ENCODE data around the gene TMEM18.

Gene TMEM18

DNA sequence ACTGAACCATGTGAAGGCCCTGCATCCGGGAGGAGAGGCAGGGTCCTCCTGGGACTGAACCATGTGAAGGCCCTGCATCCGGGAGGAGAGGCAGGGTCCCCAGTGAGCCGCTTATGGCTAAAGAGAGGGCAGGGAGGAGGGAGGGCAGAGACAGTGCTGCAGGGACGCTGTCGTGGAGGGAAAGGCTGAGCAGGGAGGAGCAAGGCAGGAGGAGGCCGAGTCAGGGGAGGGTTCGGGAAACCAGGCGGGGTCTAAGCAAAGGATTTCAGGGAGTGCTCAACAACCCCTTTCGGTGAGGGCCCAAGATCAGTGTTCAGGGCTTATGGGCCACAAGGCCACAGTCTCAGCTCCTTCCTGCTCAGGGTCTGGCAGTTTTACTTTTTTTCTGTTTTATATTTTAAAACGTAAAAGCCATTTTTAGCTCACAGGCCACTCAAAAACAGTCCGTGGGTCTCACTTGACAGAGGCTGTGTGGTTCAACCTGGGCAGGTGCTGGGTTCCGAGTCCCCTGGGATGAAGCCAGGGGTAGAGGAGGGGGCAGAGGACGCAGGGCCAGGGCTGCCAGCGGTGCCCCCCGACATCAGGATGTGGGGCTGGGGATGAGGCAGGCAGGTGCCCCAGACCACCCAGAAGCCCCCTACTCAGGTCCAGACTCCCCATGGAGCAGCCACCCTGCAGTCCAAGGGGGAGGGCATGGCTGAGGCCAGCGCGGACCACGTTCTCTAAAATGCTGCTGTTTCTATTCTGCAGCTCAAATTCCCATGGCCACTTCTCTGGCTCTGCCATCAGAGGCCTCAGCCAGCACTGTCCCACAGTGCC is 5.2 kb downstream of the TMEM18 start:
- DNase-seq: no peak

DNA sequence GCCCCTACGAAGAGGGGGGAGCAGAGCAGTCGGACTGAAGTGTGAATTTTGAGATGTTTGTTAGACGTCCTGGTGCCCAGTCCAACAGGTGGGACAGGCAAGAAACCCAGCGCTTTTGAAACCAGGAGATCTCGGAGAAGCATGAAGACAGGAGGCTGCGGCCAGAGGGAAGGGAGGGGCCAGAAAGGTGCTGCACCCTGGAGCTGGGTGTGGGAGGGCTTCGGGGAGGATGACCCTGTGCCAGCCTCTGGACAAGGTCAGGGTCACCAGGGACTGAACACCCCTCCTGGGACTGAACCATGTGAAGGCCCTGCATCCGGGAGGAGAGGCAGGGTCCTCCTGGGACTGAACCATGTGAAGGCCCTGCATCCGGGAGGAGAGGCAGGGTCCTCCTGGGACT is 6.1 kb downstream of the TMEM18 start:
- no peak for DNase-seq

DNA sequence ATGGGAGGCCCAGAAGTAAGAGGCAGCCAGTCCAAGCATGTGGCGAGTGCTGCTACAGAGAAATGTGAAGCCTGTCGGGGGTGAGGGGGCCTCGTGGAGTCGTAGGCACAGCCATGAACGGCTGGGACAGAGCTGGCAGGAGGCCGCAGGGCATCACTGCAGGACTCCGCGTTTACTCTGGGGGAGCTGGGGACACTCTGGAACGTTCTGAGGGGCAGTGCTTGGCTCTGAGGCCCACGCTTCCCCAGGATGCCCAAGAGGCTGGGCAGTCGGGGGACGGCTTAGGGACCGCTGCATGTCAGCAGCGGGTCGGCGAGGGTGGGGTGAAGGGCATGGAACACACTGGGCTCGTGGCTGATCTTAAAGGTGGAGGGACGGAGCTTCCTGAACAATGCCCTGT is 6.6 kb downstream of the TMEM18 start:
- no peak for DNase-seq

DNA sequence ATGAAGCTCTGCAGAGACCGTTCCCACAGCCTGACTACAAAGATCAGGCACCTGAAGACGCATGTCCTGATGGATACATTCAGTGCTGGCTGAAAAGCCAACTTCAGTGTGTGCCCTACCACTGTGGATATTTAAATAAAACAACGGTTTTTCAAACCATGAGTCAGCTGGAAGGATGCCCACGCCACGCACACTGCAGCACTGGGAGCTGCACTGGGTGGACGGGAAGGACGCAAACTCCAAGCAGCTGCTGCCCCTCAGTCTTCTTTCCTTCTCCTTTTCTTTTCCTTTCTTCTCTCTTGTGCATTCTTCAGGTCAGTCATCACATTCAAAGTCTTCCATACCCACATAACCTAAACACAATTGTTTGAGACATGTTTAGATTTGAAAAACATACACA is 7.9 kb downstream of the TMEM18 start:
- DNase-seq: no peak

DNA sequence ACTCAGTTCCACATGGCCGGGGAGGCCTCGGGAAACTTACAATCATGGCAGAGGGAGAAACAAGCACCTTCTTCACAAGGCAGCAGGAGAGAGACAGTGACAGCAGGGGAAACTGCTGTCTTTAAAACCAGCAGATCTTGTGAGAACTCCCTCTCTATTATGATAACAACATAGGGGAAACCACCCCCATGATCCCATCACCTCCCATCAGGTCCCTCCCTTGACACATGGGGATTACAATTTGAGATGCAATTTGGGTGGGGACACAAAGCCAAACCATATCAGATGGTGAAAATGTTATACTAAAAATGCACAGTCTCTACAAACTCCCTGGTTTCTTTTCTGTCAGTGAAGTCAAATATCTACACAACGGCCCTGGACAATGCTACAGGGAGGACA is 9.2 kb downstream of the TMEM18 start:
- no peak for DNase-seq

DNA sequence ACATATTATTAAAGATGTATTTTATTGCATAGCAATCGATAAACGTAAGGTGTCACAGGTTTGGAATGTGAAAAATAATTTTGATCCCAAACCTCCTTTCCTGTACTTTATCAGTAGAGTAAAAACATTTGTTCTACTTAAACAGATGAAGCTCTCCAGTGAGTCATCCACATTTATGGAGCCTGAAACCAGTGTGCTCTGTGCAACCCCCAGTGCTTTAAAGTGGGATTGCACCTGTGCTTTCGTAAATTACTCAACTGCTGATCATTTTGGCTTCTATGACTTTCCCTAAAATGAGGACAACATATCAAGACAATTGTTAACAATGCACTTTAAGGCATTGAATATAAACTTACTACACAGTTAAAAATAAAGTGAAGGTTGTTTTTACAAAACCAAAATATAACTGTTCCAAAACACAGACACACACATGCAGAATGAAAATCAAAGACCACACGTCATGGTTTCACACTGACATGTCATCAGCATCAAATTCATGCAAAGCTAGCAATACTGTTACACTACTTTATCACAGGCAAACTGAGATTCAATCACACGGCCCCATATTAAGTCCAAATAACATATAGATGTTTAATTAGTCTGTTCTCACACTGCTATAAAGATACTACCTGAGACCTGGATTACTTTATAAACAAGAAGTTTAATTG is 9.7 kb downstream of the TMEM18 start:
- DNase-seq: peak; percentile 34

DNA sequence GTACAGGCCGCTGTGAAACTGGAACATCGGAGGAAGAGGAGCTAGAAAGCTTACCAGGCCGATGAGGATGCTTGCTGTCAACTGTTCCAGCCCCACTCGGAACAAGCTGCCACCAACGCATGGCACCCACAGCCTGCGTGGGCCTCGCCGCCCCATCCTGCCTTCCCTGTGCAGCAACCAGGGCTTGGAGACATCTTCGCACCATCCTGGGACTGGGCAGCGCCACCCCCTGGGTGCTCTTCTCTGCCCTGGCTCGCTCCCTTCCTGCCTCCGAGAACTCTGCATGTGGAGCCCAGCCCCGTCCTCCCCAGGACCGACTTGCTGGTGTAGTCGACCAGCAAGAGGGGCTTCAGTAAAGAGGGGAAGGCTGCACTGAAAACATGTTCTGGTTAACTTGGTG is 10.8 kb downstream of the TMEM18 start:
- no peak for DNase-seq

DNA sequence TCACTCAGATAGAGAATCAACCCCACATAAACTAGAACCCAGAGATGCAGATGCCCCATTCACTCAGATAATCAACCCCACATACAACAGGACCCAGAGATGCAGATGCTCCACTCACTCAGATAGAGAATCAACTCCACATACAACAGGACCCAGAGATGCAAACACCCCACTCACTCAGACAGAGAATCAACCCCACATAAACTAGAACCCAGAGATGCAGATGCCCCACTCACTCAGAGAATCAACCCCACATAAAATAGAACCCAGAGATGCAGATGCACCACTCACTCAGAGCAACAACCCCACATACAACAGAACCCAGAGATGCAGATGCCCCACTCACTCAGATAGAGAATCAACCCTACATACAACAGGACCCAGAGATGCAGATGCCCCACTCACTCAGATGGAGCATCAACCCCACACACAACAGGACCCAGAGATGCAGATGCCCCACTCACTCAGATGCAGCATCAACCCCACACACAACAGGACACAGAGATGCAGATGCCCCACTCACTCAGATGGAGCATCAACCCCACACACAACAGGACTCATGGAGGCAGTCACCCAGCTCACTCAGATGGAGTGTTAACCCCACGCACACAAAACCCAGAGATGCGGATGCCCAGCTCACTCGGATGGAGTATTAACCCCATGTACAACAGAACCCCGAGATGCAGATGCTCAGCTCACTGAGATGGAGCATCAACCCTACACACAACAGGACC is 11.7 kb downstream of the TMEM18 start:
- no peak for DNase-seq

DNA sequence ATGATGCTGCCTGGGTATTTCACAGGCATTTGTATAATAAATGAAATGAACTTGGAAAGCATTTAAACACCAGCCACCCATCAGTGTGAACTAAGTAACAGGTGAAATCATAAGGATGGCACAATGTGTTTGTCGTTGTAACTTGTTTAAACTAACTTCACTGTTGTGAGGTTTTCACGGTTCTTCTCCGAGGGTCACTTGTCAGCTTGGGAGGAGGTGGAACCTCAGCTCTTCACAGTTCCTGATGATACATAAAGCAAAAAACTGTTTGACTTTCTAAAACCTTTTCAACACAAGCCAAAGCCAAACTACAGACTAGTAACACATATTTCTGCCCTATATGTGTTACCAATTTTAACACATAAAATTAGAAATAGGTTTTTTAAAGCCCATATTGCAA is 13.1 kb downstream of the TMEM18 start:
- DNase-seq: no peak

DNA sequence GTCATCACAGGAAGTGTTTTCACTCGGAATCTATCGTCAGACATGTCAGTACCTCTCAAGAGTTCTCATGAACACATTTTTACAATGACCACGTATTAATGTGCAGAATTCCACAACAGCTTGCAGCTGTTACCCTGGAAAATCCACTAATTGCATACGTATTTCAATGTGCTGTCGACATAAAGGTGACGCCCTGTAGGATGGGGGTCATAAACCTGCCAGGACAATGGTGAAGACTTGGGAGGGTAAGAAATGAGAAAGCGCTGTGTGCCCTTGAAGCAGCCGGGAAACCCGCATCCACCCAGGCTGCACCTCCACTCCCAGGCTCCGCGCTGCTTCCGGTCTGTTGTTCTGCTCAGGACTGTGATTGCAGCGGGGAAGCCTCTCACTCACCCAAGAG is 14.0 kb downstream of the TMEM18 start:
- DNase-seq: no peak

DNA sequence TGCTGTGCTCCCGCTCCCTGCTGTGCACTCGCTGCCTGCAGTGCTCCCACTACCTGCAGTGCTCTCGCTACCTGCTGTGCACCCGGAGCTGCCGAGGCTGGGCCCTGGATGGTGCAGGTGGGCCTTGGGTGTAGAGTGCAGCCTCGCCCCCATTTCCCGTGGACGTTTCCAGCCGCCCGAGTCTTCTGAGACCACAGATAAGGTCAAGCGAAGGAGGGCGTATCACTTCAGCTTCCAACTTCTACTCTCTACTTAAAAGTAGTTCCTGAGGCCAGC is 15.9 kb downstream of the TMEM18 start:
- DNase-seq: no peak

DNA sequence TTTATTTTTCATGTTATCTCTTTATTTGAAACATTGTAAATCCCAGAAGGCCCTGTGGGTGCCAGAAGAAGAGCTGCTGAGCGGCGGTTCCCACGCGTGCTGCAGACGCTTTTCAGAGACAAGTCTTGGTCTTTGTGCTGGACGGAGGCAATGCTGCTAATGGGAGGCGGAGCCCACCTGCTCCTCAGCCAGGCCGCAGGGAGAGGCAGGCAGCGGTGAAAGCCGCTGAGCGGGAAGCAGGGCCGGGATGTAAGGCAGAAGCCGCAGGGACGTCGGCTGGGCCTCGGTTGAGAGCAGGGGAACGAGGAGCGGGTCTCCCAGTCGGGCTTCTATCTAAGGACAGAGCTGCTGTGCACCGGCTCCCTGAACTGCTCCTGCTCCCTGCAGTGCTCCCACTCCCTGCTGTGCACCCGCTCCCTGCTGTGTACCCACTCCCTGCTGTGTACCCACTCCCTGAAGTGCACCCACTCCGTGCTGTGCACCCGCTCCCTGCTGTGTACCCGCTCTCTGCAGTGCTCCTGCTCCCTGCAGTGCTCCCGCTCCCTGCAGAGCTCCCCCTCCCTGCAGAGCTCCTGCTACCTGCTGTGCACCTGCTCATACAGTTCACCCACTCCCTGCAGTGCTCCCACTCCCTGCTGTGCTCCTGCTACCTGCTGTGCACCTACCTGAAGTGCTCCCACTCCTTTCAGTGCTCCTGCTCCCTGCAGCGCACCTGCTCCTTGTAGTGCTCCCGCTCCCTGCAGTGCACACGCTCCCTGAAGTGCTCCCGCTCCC is 16.4 kb downstream of the TMEM18 start:
- no peak for DNase-seq

DNA sequence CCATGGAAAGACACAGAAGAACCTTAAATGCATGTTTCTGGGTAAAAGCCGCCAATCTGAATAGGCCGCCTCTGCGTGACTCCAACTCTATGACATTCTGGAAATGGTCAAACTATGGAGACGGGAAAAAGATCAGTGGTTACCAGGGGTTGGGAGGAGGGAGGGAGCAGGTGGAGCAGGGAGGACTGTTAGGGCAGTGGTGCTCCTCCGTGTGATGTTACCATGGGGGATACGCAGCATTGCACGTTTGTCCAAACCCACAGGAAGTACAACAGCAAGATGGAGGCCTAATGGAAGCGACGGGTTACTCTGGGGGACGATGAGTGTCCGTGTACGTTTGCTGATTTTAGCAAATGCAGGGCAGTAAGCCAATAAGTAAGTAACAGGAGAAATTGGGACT is 17.2 kb downstream of the TMEM18 start:
- DNase-seq: no peak

DNA sequence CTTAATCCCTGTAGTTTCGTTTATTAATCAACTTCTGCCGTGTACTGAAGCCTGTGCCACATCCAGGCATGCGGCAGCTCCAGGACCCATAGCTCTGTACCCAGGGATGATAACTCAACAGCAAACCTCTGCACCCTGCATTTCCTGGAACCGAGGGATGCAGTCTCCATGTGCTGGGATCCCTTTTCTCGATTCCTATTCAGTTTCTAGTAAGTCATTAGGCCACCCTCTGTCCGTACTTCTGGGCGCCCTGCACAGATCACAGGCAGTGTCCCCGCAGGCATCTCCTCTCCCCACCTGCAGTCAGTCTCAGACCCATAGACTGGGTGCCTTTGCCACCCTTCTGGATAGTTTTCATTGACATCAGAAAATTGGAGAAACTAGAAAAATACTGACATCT is 18.8 kb downstream of the TMEM18 start:
- no peak for DNase-seq

DNA sequence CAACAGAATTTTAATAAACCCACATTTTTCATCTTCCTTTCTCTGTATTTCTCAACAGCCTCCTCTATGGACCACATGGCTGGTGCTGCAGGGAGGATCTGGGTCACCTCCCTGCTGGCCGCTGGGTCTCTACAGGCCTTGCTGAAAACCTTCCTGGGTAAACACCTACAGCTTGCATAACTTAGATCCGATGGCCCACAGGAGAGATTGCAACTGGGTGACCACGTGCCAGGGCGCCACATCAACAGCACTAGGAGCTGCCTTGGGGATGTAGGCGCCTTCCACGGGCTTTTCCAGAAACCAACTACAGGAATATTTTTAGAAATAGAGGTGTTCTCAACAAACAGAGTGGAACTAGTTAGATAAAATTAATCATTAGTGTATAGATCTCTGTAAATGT is 19.4 kb downstream of the TMEM18 start:
- DNase-seq: no peak

DNA sequence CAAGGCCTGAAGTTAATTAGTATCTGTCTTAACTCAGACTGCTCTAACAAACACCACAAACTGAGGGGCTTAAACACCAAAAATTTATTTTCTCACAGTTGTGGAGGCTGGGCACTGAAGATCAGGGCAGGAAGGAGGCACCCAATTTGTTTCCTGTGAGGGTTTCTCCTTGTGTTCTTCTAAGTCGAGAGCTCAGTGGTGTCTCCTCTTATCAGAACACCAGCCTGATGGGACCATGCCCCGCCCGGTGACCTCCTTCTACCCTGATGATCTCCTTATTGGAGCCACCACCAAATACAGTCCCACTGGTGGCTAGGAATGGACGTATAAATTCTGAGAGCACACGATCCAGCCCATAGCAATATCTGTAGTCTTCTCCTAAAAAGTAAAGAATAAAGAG is 20.5 kb downstream of the TMEM18 start:
- DNase-seq: no peak

DNA sequence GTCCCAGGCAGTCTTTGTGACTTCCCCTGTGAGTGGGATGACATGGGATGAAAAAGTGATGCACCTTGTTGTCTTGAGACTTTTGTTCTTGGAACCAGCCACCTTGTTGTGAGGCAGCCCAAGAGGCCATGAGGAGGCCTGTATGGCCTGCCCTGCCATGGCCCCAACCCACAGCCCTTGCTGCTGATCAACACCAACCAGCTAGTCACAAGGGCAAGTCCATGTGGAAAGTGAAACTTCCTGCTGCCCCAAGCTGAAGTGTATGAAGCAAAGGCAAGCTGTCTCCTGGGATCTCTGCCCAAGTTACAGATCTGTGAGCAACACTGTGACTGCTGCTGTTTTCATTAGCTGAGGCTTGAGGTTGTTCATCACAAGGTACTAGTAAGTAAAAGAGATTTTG is 21.6 kb downstream of the TMEM18 start:
- no peak for DNase-seq

DNA sequence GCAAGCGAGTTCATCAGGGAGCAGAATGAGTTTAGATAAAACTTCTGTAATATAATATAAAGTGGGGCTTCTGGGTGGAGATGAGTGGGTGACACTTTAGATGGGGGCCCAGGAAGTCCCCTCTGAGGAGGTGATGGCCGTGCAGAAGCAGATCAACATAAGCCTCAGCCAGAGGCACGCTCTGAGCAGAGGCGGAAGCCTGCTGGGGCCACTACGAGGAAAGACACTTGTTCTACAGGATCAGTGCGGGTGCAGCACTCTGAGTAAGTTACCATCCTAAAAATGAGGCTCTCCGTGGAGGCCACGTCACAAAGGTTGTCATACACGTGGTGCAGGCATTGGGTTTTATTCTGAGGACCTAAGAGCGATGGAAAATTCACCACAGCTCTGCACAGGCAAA is 22.3 kb downstream of the TMEM18 start:
- no peak for DNase-seq

DNA sequence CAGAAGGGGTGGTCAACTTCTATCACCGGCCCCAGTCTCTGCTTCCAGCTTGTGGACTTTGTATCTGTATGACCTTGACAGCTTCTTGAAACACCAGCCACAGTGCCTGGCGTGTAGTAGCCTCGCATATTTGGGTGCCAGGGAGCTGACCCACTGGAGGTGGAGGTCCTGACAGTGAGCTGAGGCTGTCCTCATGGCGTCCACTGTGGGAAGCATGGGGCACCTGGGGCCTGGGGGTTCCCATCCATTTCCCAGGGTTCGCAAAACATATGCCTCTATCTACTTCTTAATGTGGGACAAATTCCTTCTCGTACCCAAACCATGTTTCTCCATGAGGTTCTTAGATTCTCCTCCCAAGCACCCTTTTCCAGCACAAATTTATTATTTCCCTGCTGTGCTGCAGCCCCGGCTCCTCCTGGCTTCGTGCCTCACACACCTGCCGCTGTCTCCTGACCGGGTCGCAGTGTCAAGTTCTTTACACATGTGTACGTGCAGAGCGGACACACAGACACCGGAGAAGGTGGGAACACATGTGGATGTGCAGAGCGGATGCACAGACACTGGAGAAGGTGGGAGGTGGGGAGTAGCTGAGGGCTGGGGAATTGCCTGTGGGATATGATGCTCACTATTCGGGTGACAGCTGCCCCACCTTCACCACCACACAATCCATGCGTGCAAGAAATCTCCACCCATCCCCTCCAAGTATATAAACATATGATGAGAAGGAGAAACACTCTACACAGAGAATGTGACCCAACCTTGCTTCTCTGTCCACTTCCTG is 23.4 kb downstream of the TMEM18 start:
- no peak for DNase-seq

DNA sequence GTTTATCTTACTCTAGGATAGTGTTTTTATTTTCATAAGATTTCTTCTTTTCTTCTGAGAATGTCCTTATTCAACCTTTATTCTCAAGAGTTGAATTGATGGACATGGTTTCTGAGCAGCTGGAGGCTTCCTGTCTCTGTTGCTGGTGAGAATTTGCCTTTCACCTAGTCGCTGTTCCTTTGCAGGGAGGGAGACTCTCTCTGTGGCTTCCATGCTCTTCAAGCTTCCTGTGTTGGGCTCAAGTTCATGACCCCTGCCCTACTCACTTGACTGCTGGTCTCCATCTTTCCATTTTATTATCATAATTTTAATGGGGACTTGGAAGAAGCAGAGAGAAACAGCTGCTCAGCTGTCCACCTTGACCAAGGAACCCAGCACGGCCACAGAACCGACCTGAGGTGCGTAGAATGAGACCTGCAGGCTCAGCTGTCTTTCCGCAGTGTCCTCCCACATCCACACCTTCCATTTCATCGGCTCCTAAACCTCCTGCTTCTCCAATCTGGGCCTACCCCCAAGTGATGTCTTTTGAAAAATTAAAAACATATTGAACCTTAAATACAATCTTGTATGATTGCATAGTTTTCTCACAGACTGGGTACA is 24.2 kb downstream of the TMEM18 start:
- DNase-seq: no peak

DNA sequence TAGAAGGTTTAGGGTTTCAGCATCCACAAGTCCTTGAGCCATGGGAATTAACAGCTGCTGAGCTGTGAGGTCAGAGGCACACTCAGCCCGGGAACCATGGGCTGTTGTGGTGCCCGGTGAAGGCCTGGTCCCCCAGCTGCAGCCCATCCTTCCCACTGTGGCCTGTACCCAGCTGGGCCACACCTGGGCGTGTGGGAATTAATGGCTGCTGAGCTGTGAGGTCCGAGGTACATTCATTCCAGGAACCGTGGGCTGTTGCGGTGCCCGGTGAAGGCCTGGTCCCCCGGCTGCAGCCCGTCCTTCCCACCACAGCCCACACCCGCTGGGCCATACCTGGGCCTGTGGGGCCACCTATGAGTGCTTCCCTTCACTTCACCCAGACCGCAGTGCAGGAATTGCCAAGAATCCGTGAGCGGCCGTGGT is 25.2 kb downstream of the TMEM18 start:
- no peak for DNase-seq
